GM21447 (cell line): ENCODE data around the gene SPATA6.
"Not testable (repeated sequence)": the region's sequence is repeated elsewhere in the genome, so short reads cannot be mapped to it uniquely, and the experiment has no call there.

Experiments
- ATAC-seq: cut with Tn5 transposase; IDR thresholded peaks from one replicate; pipeline ENCODE4 v1.9.1; 2021; ENCODE audit not compliant: unreplicated experiment

Gene SPATA6

DNA sequence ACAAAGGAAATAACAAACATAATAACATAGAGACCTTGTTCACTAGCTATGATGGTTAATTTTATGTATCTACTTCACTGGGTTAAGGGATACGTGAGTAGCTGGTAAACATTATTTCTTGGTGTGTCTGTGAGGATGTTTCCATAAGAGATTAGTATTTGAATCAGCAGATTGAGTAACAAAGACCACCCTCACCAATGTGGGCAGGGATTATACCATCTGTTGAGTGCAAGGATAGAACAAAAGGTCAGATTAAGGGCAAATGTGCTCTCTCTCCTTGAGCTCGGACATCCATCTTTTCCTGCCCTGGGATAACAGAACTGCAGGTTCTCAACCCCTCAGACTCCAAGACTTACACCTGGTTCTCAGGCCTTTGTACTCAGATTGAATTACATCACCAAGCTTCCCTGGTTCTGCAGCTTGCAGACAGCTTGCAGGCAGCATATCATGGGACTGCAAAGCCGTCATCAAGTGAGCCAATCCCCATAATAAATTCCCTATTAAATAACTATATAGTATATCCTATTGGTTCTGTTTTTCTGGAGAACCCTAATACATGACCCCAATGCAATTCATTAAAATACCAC, 9.2 kb downstream of the SPATA6 start:
- ATAC-seq, result no peak

DNA sequence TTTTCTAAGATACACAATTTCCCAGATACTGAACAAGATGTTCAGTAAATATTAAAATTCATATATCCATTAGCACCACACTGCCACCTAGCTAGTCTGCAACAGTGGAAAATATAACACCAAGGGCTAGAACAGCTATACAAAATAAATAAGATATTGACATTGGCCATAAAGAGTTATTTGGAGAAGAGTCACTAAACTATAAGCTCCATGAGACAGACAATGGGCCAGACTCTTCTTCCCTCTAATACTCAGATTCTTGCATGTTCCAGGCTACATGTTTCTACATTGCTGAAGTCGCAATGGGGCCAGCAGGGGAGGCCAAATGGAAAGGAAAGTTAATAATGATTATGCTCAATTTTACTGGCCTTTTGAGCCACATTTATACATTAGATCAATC, 21.5 kb downstream of the SPATA6 start:
- ATAC-seq, result no peak

DNA sequence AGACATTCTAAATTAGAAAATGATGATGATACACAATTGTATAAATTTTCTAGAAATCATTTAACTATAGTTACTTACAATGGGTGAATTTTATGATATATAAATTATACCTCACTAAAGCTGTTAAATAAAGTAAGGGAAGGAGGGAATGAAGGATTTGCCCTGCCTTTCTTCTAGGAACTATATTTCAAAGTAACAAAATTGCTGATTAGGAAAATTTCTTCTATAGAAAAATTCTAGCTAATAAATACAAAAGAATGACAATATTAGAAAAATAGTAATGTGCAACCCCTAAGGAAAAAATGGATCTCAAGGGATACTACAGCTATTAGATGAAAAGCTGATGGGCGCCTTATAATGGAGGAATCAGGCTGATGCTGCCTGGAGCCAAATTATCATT, 23.1 kb downstream of the SPATA6 start:
- no peak for ATAC-seq

DNA sequence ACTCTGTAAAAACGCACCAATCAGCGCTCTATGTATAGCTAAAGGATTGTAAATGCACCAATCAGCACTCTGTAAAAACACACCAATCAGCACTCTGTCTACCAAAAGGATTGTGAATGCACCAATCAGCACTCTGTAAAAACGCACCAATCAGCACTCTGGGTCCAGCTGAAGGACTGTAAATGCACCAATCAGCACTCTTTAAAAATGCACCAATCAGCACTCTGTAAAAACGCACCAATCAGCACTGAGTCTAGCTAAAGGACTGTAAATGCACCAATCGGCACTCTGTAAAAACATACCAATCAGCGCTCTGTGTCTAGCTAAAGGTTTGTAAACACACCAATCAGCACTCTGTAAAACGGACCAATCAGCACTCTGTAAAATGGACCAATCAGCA, 27.8 kb downstream of the SPATA6 start:
- not testable (repeated sequence) for ATAC-seq

DNA sequence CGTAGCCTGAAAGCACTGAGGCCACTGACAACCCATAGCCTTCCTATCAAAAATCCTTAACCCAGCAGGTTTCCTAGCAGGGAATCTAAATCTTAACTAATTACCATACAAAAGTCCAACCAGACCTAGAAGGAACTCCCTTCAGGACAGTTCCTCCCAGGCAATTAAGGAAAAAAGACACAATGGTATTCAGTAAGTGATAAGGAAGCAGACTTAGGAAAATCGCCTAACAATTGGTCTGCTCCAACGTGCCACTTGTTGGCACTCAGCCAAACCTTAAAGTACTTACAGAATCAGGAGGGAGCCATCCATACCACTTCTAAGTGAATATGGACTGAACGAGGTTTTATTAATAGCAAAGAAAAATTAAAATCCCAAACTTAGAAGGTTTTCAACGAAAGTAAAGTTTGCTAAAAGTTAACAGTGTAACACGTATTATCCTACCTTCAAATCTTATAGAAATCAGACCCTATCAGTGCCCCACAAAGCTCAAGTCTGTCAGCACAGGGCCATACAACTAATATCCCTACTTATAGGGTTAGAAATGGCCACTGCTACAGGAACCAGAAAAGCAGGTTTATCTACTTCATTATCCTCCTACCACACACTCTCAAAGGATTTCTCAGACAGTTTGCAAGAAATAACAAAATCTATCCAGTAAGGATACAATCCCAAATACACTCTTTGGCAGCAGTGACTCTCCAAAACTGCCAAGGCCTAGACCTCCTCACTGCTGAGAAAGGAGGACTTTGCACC, 29.0 kb downstream of the SPATA6 start:
- no peak for ATAC-seq

DNA sequence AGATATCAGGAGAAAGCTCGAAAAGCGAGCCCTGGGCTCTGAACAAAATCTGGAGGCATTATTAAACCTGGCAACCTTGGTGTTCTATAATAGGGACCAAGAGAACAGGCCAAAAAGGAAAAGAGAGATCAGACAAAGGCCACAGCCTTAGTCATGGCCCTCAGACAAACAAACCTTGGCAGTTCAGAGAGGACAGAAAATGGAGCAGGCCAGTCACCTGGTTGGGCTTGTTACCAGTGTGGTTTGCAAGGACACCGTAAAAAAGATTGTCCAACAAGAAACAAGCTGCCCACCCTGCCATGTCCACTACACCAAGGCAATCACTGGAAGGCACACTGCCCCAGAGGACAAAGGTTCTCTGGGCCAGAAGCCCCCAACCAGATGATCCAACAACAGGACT, 31.2 kb downstream of the SPATA6 start:
- not testable (repeated sequence) for ATAC-seq

DNA sequence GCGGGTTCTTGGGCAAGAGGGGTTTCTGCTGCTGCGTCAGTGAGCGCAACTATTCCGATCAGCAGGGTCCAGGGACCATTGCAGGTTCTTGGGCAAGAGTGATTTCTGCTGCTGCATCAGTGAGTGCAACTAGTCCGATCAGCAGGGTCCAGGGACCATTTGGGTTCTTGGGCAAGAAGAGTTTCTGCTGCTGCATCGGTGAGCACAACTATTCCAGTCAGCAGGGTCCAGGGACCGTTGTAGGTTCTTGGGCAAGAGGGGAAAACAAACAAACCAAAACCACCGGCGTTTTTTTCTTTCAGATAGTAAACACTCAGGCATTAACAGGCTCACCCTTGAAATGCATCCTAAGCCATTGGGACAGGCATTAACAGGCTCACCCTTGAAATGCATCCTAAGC, 32.6 kb downstream of the SPATA6 start:
- ATAC-seq, result no peak

DNA sequence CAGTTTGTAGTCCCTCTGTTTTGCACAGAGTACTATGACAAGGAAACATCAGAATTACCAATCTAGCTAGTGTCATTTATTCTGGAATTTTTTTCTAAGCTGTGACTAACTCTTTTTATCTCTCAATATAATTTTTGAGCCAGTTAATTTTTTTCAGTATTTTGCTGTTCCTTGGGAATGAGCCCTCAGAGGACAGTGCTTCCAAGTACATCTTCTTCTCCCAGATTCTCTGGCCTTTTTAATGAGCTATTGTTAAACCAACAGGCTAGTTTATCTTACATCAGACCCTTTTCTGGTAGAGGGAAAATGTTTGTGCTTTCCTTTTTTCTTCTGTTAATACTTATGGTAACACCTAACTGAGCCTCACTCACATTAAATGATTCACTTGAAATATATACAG, 34.6 kb downstream of the SPATA6 start:
- ATAC-seq, result not testable (repeated sequence)

DNA sequence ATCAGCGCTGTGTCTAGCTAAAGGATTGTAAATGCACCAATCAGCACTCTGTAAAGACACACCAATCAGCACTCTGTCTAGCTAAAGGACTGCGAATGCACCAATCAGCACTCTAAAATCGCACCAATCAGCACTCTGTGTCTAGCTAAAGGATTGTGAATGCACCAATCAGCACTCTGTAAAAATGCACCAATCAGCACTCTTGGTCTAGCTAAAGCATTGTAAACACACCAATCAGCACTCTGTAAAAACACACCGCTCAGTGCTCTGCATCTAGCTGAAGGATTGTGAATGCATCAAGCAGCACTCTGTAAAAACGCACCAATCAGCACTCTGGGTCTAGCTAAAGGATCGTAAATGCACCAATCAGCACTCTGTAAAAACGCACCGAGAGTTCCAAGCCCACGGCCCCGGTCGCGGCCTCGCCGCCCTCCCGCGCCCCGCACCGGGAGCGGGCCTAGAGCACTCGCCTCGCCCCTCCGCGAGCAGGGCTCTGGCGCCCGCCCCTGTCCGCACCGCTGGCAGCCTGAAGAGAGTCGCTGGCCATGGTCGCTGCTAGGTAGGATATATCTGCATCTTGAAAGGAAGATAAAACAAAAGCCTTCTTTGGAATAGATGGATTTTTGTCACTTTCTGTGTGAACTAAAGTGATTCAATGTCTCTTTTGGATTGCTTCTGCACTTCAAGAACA, 36.5 kb downstream of the SPATA6 start:
- ATAC-seq, result not testable (repeated sequence)

DNA sequence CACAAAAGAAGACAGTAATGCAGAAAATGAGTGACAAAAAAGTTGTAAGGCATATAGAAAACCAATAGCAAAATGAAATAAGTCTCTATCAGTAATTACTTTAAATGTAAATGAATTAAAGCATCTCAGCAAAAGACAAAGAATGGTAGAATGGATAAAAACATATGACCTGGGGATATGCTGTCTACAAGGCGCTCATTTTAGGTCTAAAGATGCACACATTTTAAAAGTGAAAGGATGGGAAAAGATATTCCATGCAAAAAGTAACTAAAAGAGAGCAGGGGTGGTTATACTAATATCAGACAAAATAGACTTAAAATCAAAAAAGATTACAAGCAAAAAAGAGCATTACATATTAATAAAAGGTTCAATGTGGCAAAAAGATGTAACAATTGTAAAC, 41.2 kb downstream of the SPATA6 start:
- ATAC-seq, result no peak

DNA sequence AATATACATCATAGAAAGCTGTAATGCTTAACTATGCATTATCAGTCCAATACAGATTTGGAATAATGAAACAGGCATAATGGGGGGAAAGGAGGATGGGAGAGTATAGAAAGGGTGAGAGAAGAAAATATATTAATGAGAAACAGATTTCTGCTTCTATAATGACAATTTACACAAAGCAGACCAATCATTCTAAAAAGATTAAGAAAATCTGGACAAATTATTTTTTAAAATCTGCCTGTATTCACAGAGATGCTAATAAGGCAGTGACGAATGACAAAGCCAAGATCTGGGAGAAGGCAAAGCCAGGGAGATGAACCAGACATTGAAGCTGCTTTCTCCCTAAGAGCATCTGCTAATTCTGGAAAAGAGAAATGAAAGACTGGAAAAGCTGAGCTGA, 50.0 kb downstream of the SPATA6 start:
- no peak for ATAC-seq

DNA sequence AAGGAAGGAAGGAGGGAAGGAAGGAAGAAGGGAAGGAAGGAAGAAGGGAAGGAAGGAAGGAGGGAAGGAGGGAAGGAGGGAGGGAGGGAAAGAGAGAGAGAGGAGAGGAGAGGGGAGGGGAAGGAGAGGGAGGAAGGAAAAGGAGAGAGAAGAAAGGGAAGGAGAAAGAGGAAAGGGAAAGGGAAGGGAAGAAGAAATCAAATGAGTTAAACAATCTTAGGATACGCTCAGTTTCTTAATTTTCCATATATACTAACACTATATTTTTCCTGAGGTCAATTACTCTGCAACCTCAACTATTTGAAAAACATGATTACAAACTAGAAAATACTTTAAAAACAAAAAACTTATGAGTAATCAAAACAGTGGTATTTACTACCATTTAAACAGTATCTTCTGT, 53.3 kb downstream of the SPATA6 start:
- no peak for ATAC-seq

DNA sequence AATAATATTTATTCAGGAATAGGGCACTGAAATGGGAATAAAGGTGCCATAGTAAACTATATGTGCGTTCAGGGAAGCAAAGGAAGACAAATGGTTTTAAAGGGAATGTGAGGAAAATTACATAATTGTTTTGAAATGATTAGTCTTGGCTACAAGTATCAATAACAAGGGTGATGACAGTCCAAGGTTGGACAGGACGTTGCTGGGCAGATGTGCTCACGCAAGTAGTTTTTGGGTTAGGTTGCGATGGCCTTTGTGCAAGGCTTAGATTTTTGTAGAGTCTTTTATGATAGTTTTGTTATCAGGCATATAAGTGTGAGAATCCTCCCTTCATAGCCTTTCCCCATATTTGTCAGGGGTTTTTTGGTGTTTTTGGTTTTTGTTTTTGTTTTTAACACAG, 57.0 kb downstream of the SPATA6 start:
- no peak for ATAC-seq

DNA sequence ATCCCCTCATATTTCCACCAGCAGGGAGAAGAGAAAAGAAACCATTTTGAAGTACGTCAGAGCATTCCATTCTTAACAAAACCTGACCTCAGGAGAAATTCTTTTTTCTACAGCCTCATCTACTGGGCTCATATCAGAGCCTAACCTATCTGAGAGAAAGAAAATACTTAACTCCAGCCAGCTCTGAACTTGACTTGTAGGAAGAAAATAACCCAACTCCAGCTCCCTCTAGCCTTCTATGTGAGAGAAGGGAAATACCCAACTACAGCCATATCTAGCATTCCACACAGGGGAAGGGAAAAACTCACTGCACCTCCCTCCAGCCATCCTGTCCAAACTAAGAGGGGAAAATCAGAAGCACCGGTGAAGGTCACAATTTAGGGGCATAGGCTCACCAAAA, 57.7 kb downstream of the SPATA6 start:
- ATAC-seq, result no peak

DNA sequence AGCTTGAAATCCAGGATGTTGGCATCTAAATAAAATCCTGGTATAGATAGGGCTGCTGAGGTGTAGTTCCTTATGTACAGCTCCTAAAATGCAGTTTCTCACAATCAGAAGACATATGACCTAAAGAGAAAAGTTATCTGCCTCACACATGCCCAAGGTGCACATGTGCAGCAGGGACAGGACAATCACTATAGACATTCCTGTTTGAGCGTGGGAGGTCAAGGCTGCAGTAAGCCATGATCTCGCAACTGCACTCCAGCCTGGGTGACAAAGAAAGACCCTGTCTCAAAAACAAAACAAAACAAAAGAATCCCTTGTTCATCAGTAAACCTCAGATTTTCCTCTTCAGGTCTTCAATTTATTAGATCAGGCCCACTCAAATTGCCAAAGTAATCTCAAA, 66.1 kb downstream of the SPATA6 start:
- ATAC-seq, result no peak

DNA sequence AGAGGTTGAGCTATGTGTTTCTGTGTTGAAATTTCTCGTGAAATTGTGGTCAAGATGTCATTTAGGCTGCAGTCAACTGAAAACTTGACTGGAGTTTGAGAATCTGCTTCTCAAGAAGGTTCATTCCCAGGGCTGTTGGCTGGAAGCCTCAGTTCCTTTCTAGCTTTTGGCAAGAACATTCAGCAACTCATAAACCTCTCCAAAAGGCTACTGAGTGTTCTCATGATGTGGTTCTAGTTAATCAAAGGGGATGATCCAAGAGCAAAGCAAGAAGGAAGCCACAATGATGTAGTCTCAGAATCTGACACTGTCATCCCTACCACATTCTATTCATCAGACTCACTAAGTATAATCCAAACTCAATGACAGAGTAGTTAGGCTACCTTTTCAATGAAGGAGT, 66.6 kb downstream of the SPATA6 start:
- no peak for ATAC-seq

DNA sequence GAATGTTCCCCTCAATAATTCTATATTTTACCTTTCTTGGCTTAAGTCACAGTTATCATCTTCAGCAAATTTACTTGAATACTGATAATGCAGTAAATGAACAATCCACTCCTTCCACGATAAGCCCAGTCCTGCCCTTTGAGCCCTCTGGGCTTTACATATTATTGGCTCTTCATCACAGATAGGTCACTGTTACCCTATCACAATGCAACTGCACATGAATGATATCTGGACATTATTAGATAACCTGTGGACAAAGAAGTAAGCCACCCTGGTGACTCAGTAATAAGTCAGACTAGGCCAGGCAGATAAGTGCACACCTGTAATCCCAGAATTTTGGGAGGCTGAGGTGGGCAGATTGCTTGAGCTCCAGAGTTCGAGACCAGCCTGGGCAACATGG, 69.4 kb downstream of the SPATA6 start:
- ATAC-seq, result no peak

DNA sequence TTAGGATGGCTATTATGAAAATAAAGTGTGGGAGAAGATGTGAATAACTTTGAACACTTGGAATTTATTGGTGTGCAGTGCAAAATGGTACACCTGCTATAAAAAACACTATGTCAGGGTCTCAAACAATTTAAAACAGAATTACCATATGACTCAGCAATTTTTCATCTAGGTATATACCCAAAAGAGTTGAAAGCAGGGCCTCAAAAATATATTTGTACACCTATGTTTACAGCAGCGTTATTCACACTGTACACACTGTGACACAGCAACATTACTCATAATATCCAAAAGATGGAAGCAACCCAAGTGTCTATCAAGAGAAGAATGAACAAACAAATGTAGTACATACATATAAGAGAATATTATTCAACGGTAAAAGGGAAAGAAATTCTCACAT, 75.8 kb downstream of the SPATA6 start:
- no peak for ATAC-seq

DNA sequence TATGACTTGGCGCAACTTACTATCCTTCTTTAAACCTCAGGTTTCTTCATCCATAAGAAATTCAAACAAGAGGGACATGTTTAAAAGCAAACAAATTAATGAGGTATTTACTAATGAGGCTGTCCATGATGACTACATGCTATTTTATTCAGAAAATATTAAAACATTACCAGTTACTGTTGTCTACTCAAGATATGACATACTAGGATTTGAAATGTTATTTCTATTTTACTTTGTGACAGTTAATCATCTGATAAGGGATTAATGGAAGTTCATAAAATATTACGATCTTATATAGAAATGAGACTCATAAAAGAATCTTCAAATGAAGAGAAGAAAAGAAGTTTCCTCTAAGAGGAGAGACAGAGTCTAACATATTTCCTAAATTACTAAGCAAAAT, 80.1 kb downstream of the SPATA6 start:
- no peak for ATAC-seq

DNA sequence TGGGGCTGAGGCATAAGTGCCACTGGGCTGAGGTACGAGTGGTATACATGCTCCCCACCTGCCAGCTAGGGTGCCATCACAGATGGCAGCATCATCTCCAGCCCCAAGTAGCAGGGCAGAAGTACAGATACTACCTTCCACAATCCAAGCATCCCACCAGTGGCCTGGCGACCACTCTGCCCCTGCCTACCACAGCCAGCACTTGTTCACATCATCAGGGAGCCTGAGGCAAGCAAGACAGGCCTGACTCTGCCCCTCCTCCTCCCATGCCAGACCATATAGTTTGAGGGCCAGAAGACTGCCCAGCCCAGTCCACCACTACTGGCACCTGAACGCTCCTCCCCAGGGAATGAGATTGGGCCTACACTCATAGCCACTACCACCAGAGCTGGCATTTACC, 84.6 kb downstream of the SPATA6 start:
- ATAC-seq, result no peak

DNA sequence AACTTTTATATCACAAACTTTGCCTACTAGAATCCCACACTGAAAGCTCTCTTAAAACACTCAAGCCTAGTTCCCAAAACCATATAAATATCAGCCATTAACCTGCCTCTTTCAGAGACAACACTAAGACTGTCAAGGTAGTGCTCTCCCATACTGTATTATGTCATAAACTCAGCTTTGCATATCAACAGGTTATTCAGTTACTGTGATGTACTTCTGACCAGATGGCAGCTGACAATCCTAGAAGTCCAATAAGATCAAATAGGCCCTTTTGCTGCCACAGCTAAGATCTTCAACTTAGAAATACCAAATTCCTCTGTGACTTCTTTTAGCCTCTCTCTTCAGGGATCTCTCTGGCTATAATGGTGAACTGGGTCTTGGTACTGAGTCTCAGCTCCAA, 97.2 kb downstream of the SPATA6 start:
- no peak for ATAC-seq

DNA sequence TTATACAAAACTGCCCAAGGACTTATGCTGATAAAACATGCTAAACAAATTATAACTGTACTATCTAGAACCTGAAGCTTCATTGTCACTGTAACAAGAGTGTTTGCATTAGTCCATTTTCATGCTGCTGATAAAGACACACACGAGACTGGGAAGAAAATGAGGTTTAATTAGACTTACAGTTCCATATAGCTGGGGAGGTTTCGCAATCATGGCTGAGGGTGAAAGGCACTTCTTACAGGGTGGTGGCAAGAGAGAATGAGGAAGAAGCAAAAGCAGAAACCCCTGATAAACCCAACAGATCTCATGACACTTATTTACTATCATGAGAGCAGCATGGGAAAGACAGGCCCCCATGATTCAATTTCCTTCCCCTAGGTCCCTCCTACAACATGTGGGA, 100.4 kb downstream of the SPATA6 start:
- ATAC-seq, result no peak
